IPS-11a (cell line): ENCODE measurements around the gene CD22.

Experiments
- H3K4me3 ChIP-seq: one replicate; pipeline ENCODE4 v1.5.1; 2013; ENCODE audit warnings: low read depth, low read length, control low read depth

The CD22 gene

GRCh38 chr19:35295792-35296462 is 33.1 kb upstream of the CD22 start:
- no peak overlapping the region for H3K4me3 ChIP-seq

GRCh38 chr19:35296644-35297514 is 32.1 kb upstream of the CD22 start:
- H3K4me3 ChIP-seq: no peak overlapping the region

DNA sequence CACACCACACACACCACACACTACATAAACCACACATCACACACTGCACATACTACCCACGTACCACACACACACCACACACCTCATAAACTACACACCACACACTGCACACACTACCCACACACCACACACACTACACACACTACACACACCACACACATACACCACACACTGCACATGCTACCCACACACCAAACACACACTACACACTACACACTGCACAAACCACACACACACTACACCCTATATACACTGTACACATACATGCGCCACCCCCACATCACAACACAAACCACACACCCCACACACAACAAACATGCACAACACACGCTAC is 31.5 kb upstream of the CD22 start:
- H3K4me3 ChIP-seq: no peak overlapping the region

DNA sequence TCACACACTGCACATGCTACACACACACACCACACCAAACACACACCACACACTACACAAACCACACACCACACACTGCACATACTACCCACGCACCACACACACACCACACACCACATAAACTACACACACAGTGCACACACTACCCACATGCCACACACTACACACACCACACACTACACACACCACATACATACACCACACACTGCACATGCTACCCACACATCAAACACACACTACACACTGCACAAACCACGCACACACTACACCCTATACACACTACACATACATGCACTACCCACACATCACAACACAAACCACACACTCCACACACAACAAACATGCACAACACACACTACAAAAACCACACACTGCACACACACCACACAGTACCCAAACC is 31.1 kb upstream of the CD22 start:
- no peak overlapping the region for H3K4me3 ChIP-seq

- H3K4me3 ChIP-seq: no peak overlapping the region
These were observed 30.4 kb upstream of the CD22 start for GRCh38 chr19:35298561-35298972.

DNA sequence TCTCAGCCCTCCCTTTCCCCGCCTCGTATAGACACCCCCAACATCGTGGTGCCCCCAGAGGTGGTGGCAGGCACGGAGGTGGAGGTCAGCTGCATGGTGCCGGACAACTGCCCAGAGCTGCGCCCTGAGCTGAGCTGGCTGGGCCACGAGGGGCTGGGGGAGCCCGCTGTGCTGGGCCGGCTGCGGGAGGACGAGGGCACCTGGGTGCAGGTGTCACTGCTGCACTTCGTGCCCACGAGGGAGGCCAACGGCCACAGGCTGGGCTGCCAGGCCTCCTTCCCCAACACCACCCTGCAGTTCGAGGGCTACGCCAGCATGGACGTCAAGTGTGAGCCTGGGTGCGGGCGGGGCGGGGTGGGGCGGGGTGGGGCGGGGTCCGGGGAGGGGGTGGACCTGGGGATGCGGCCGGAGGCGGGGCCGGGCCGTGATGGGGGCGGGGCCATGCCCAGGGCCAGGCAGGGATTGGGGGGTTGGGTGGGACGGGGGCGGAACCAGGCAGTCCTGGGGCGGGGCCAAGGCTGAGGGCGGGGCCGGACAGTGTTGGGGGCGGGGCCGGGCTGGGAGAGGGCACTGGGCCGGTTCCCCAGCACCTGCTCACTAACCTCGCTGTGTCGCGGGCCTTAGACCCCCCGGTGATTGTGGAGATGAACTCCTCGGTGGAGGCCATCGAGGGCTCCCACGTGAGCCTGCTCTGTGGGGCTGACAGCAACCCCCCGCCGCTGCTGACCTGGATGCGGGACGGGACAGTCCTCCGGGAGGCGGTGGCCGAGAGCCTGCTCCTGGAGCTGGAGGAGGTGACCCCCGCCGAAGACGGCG is 29.3 kb upstream of the CD22 start:
- no peak overlapping the region for H3K4me3 ChIP-seq

- no peak overlapping the region for H3K4me3 ChIP-seq
These were observed 28.7 kb upstream of the CD22 start for GRCh38 chr19:35300339-35300649.

DNA sequence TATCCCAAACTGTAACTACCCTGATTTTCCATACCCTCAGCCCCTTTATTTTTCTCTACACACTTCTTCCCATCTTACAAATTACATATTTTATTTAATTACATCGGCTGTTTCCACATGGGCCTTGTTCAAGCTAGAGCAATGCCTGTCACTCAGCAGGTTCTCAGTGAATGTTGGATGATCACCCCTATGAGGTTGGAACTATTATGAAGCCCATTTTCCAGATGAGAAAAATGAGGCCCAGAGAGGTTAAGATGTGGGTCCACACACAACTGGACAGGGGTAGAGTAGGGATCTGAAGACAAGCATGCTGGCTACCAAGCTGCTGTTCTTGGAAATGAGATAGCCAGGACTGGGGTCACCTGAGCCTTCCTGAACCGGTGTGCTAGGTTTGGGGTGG is 27.0 kb upstream of the CD22 start:
- H3K4me3 ChIP-seq: no peak overlapping the region

DNA sequence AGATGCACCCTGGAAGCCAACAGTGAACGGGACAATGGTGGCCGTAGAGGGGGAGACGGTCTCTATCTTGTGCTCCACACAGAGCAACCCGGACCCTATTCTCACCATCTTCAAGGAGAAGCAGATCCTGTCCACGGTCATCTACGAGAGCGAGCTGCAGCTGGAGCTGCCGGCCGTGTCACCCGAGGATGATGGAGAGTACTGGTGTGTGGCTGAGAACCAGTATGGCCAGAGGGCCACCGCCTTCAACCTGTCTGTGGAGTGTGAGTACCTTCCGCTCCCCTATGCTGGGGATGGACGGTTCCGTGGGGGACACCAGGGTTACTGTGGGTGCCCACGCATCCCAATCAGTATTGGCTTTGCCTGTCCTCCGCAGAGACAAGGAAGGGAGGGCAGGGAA is 26.5 kb upstream of the CD22 start:
- H3K4me3 ChIP-seq: no peak overlapping the region

DNA sequence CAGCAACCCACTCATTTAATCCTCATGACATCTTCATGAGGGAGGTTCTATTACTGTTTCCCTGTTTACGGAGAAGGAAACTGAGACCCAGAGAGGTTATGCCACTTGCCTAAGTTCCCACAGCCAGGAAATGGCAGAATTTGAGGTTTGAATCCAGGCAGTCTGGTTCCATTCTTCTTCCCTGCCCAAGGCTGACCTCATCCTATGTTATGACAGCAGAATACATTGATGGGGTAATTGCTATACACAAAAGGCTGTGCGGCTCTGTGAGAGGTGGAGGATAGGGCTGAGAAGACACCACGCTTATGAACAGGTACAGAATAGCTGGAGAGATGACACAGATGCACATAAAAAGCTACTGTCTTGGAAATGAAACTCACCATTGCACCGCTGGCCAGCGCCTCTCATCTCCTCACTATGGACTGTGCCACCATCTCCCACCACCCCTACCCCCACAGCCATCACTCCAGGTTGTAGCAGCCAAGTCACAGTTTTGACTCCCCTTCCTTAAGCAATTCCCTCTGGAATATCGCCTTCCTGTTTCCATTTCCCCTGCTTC is 25.6 kb upstream of the CD22 start:
- H3K4me3 ChIP-seq: no peak overlapping the region

- no peak overlapping the region for H3K4me3 ChIP-seq
These were observed 25.0 kb upstream of the CD22 start for GRCh38 chr19:35304036-35304435.

DNA sequence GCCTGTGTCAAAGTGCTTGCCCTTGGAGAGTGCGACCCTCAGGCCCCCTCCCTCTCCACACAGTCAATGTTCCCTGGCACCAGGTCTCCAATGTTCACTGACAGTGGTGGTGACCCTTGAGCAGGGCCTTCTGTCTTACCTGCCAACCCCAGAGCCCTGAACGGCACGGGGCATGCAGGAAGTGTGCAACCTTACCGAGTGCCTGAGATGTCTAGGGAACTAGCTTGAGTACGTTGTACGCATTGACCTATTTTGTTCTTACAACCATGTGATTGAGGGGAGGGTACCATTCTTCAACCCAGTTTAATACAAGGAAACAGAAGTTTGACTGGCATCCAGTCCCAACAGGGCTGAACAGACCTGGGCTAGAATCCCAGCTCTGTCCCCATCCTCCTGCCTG is 23.8 kb upstream of the CD22 start:
- H3K4me3 ChIP-seq: no peak overlapping the region

- no peak overlapping the region for H3K4me3 ChIP-seq
These were observed 22.3 kb upstream of the CD22 start for GRCh38 chr19:35306473-35307246.

DNA sequence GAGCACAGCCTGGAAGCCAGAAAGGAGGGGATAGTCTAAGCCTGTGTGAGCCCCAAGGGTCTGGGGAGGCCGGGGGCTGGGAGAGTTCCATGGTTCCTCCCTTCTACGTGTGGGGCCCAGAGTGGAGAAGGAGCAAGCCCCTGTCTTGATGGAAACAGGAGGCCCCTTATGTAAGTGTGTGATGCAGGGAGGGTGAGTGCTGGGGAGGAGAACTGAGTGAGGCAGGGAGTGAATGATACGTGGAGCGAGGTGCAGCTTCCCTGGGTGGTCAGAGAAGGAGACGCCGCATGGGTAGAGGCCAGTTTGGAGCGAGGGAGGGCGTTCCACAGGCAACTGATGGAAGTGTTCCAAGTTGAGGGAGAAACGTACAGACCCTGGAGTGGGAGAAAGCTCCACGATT is 21.1 kb upstream of the CD22 start:
- H3K4me3 ChIP-seq: no peak overlapping the region

- no peak overlapping the region for H3K4me3 ChIP-seq
These were observed 20.1 kb upstream of the CD22 start for GRCh38 chr19:35308910-35309309.

GRCh38 chr19:35309481-35310279 is 19.3 kb upstream of the CD22 start:
- H3K4me3 ChIP-seq: no peak overlapping the region

DNA sequence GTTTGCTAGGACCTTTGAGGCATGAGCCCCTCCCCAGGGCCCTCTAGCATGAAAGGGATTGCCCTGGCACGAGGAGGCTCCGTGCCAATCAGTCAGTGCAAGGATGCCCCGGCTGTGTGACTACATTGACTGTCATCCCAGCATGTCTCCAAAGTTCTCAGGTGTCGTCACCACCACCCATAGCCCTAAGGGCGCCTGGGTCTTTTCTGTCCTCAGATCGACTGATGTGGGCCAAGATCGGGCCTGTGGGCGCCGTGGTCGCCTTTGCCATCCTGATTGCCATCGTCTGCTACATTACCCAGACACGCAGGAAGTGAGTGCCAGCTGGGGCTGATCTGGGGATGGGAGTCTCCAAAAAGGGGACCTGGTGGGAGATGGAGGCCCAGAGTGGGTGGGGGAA is 18.7 kb upstream of the CD22 start:
- H3K4me3 ChIP-seq: no peak overlapping the region

- H3K4me3 ChIP-seq: no peak overlapping the region
These were observed 18.0 kb upstream of the CD22 start for GRCh38 chr19:35310811-35311465.

GRCh38 chr19:35311901-35312665 is 16.9 kb upstream of the CD22 start:
- no peak overlapping the region for H3K4me3 ChIP-seq
